HCT116 (cell line): Measurements from ENCODE around the gene AFDN. TPM values are rescaled to one million over a fixed set of nuclear protein-coding genes. Genes with fewer than 3 reads are reported as not detected.

Source experiments
- ATAC-seq: fragments of 200-7000 bp; cut with Tn5 transposase; 2 replicates; pipeline ENCODE4 v1.9.1; 2020; ENCODE audit warnings: mild to moderate bottlenecking, moderate library complexity
- BruUV-seq: library from RNA; stranded (reverse); fragments of 400-500 nt; replicated peaks from 2 replicates; lab custom pipeline; 2021; lab: Mats Ljungman, UMichigan
- CTCF ChIA-PET: fragments of 300-600 bp; sonication (Branson Sonifier 250); formaldehyde crosslinking; loops from one replicate; lab custom pipeline; 2021; ENCODE audit warnings: antibody characterized with exemption; lab: Charles Lee
- POLR2A ChIA-PET: fragments of 300-600, 350-600 bp; sonication (Branson Sonifier 250); formaldehyde crosslinking; loops from one replicate; lab custom pipeline; 2021; ENCODE audit warnings: antibody characterized with exemption; lab: Charles Lee
- RAD21 ChIA-PET, 2 experiments: fragments of 300-600 bp; sonication (Branson Sonifier 250); formaldehyde crosslinking; loops; one replicate each; lab custom pipeline; 2023; ENCODE audit warnings: low total read pairs in 2 of 2; ENCODE audit not compliant: uncharacterized antibody in 2 of 2, unreplicated experiment in 2 of 2, low non-redundant PET in 1 of 2; lab: Charles Lee
- DNase-seq: peaks from one replicate; pipeline ENCODE4 v3.0.0-alpha.2; 2010; ENCODE audit warnings: low read depth, low spot score
- H2AFZ ChIP-seq: fragments of 200-600 bp; shearing (Covaris generic), sonication (generic); 2 replicates; pipeline ENCODE4 v1.6.1; 2017; ENCODE audit warnings: low read depth, mixed run types, mixed read lengths, antibody characterized with exemption, low read length; ENCODE audit not compliant: poor library complexity, severe bottlenecking
- H3K27ac ChIP-seq: 2 replicates; pipeline ENCODE4 v1.5.1; 2012; ENCODE audit warnings: low read depth, low read length
- H3K27me3 ChIP-seq: fragments of 200-600 bp; sonication (generic); 2 replicates; pipeline ENCODE4 v1.6.1; 2016; ENCODE audit warnings: mixed run types, low read length, mixed read lengths; ENCODE audit not compliant: insufficient read depth
- H3K36me3 ChIP-seq, 2 experiments: fragments of 200-500 bp in 1 of 2; fragments of 200-600 bp in 1 of 2; sonication (Bioruptor generic) in 1 of 2; sonication (generic) in 1 of 2; 2 replicates each; pipeline versions ENCODE4 v1.5.1 to v1.6.1; 2014 to 2016; ENCODE audit warnings: low read length in 2 of 2, inconsistent platforms in 1 of 2, mixed read lengths in 1 of 2, mixed run types in 1 of 2; ENCODE audit not compliant: insufficient read depth in 2 of 2, control insufficient read depth in 1 of 2
- H3K4me1 ChIP-seq, 2 experiments: fragments of 200-600 bp in 1 of 2; sonication (generic) in 1 of 2; 2 replicates each; pipeline versions ENCODE4 v1.5.1 to v1.6.1; 2012 to 2017; ENCODE audit warnings: low read length in 2 of 2, inconsistent platforms in 1 of 2, mild to moderate bottlenecking in 1 of 2, mixed read lengths in 1 of 2, mixed run types in 1 of 2, moderate library complexity in 1 of 2; ENCODE audit not compliant: insufficient read depth in 2 of 2, control insufficient read depth in 1 of 2
- H3K4me2 ChIP-seq: fragments of 200-600 bp; sonication (generic); 2 replicates; pipeline ENCODE4 v1.6.1; 2017; ENCODE audit warnings: mixed run types, low read length, mixed read lengths
- H3K4me3 ChIP-seq, 2 experiments: fragments of 200-600 bp in 1 of 2; sonication (generic) in 1 of 2; replicated peaks in 1 of 2; 2 replicates each; pipeline ENCODE4 v1.5.1; 2011 to 2016; ENCODE audit warnings: low read length in 2 of 2, control low read depth in 1 of 2, low read depth in 1 of 2, mild to moderate bottlenecking in 1 of 2, mixed read lengths in 1 of 2, mixed run types in 1 of 2
- H3K79me2 ChIP-seq: fragments of 200-600 bp; sonication (generic); 2 replicates; pipeline ENCODE4 v1.6.1; 2017; ENCODE audit warnings: mild to moderate bottlenecking, mixed run types, low read length, moderate library complexity, mixed read lengths; ENCODE audit not compliant: insufficient read depth
- H3K9ac ChIP-seq: fragments of 200-600 bp; sonication (generic); 2 replicates; pipeline ENCODE4 v1.6.1; 2016; ENCODE audit warnings: low read length, mixed read lengths
- H3K9me2 ChIP-seq: fragments of 200-600 bp; sonication (generic), shearing (Covaris generic); 2 replicates; pipeline ENCODE4 v1.6.1; 2017; ENCODE audit warnings: mixed run types, mild to moderate bottlenecking, moderate library complexity; ENCODE audit not compliant: insufficient read depth
- H3K9me3 ChIP-seq, 2 experiments: fragments of 200-500 bp in 1 of 2; fragments of 200-600 bp in 1 of 2; sonication (Bioruptor generic) in 1 of 2; sonication (generic) in 1 of 2; 2 replicates each; pipeline ENCODE4 v1.6.1; 2014 to 2017; ENCODE audit warnings: low read length in 2 of 2, mixed read lengths in 2 of 2, inconsistent platforms in 1 of 2, low read depth in 1 of 2, mild to moderate bottlenecking in 1 of 2, mixed run types in 1 of 2, moderate library complexity in 1 of 2; ENCODE audit not compliant: control insufficient read depth in 1 of 2, insufficient read depth in 1 of 2
- H4K20me1 ChIP-seq: fragments of 200-600 bp; sonication (generic), shearing (Covaris generic); 2 replicates; pipeline ENCODE4 v1.6.1; 2017; ENCODE audit warnings: mixed run types, mild to moderate bottlenecking, moderate library complexity; ENCODE audit not compliant: insufficient read depth
- CBX3 ChIP-seq: IDR thresholded peaks from 2 replicates; pipeline ENCODE4 v1.6.1; 2012; ENCODE audit warnings: low read depth
- EZH2 ChIP-seq: fragments of 200-600 bp; sonication (generic); IDR thresholded peaks from 2 replicates; pipeline ENCODE4 v1.6.1; 2017; ENCODE audit warnings: antibody characterized with exemption, mixed run types
- EZH2phosphoT487 ChIP-seq: fragments of 200-600 bp; IDR thresholded peaks from 2 replicates; pipeline ENCODE4 v1.6.1; 2018; ENCODE audit warnings: antibody characterized with exemption, borderline replicate concordance
- FOSL1 ChIP-seq: IDR thresholded peaks from 2 replicates; pipeline ENCODE4 v1.6.1; 2012; ENCODE audit warnings: low read depth
- JUND ChIP-seq: IDR thresholded peaks from 2 replicates; pipeline ENCODE4 v1.6.1; 2012
- MAX ChIP-seq: IDR thresholded peaks from 2 replicates; pipeline ENCODE4 v1.6.1; 2012
- POLR2A ChIP-seq: IDR thresholded peaks from 2 replicates; pipeline ENCODE4 v1.7.0; 2011; ENCODE audit warnings: borderline replicate concordance; ENCODE audit not compliant: insufficient read depth, insufficient read length; ENCODE audit errors: extremely low read depth
- POLR2AphosphoS5 ChIP-seq: IDR thresholded peaks from 2 replicates; pipeline ENCODE4 v1.6.1; 2011; ENCODE audit warnings: mild to moderate bottlenecking, low read depth, low read length, moderate library complexity
- RAD21 ChIP-seq: IDR thresholded peaks from 2 replicates; pipeline ENCODE4 v1.6.1; 2012; ENCODE audit warnings: low read depth, mild to moderate bottlenecking
- SIN3A ChIP-seq: IDR thresholded peaks from 2 replicates; pipeline ENCODE4 v1.6.1; 2012; ENCODE audit warnings: low read depth
- SP1 ChIP-seq: IDR thresholded peaks from 2 replicates; pipeline ENCODE4 v1.6.1; 2012; ENCODE audit warnings: low read depth
- SRF ChIP-seq: IDR thresholded peaks from 2 replicates; pipeline ENCODE4 v1.6.1; 2012; ENCODE audit warnings: low read depth
- TCF7L2 ChIP-seq: IDR thresholded peaks from 2 replicates; pipeline ENCODE4 v1.7.0; 2011; ENCODE audit warnings: borderline replicate concordance, inconsistent platforms; ENCODE audit not compliant: insufficient read depth, insufficient read length; ENCODE audit errors: extremely low read depth
- YY1 ChIP-seq: IDR thresholded peaks from 2 replicates; pipeline ENCODE4 v1.6.1; 2011; ENCODE audit warnings: low read length, low read depth, moderate library complexity, mild to moderate bottlenecking; ENCODE audit not compliant: insufficient replicate concordance; ENCODE audit errors: extremely low read depth
- ZBTB33 ChIP-seq: IDR thresholded peaks from 2 replicates; pipeline ENCODE4 v1.6.1; 2011; ENCODE audit warnings: mild to moderate bottlenecking, low read length, moderate library complexity; ENCODE audit not compliant: insufficient replicate concordance; ENCODE audit errors: extremely low read depth
- ZNF274 ChIP-seq: fragments of 200-500 bp; sonication (Bioruptor generic); IDR thresholded peaks from 2 replicates; pipeline ENCODE4 v1.6.1; 2014; ENCODE audit warnings: mild to moderate bottlenecking, low read depth, low read length, inconsistent platforms
- intact Hi-C: fragments of 100-400 bp; cut with micrococcal nuclease; formaldehyde crosslinking; loops from 2 replicates; pipeline ENCODE4 v1.10.0; 2022
- total RNA-seq: library from RNA; stranded (reverse); gene quantifications from one replicate; pipeline ENCODE4 v1.2.1, GENCODE V29; 2021; ENCODE audit not compliant: unreplicated experiment
- TF ChIP-seq, protein P1 (sequence below): IDR thresholded peaks from 2 replicates; pipeline ENCODE4 v1.6.1; 2012

Gene AFDN
- total RNA-seq, 1 experiment from 2014 or later, result 59.4 TPM

DNA sequence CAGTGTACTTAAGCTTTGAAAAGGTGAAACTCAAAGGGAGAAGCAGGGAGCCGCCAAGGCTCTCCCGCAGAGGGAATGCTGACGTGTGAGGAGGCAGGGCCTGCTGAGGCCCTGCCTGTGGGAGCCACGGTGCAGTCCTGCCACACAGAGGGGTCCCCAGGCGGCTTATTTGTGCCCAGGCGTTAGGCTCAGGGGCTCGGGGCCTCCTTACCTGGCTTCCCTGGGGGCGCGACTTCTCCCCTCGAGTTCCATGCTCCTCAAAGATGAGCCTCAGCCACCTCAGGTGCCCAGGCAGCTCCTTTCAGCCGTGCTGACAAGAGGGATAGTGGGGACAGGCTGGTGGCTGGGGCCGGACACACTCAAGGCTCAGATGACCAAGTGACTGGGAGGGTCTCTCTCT lies 168.6 kb downstream of the AFDN start:
- TF ChIP-seq YY1, result no peak
- TF ChIP-seq FOSL1, result no peak
- TF ChIP-seq SRF, result no peak
- no peak for TF ChIP-seq ZBTB33
- no peak for TF ChIP-seq TCF7L2
- TF ChIP-seq, protein P1, sequence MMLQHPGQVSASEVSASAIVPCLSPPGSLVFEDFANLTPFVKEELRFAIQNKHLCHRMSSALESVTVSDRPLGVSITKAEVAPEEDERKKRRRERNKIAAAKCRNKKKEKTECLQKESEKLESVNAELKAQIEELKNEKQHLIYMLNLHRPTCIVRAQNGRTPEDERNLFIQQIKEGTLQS, result no peak
- no peak for TF ChIP-seq CBX3
- TF ChIP-seq POLR2AphosphoS5, result no peak
- TF ChIP-seq EZH2, result no peak
- TF ChIP-seq RAD21, result no peak
- no peak for TF ChIP-seq ZNF274
- TF ChIP-seq EZH2phosphoT487, result no peak
- TF ChIP-seq POLR2A, result no peak
- no peak for TF ChIP-seq SP1
- TF ChIP-seq SIN3A, result no peak
- TF ChIP-seq MAX, result no peak
- no peak for TF ChIP-seq JUND

More for the DNA sequence above, 168.6 kb downstream of the AFDN start:
- H3K36me3 ChIP-seq, result no peaks in the 10 kb centered on the region
- H3K27ac ChIP-seq, result no peak overlapping the region
- ChIA-PET POLR2A (no interaction called here), CTCF (no interaction called here), RAD21 (no interaction called here)
- H3K79me2 ChIP-seq, result no peaks in the 10 kb centered on the region
- H2AFZ ChIP-seq, result no peak overlapping the region
- no peak overlapping the region for H3K4me2 ChIP-seq
- H3K4me1 ChIP-seq, result no peaks in the 10 kb centered on the region
- intact Hi-C loops, result no loop called here
- DNase-seq (no peak), ATAC-seq (no peak)
- H3K9ac ChIP-seq, result no peak overlapping the region
- H4K20me1 ChIP-seq, result no peaks in the 10 kb centered on the region
- no TSS peak for BruUV-seq
- H3K4me3 ChIP-seq, result no peak overlapping the region
- H3K9me3 ChIP-seq, result no peaks in the 10 kb centered on the region
- H3K9me2 ChIP-seq, result no peaks in the 10 kb centered on the region
- peaks cover 10% of the 10 kb centered on the region; the same call in 1 of the 2 replicates for H3K27me3 ChIP-seq
